ENCODE results near the gene IGFL2.

DNA sequence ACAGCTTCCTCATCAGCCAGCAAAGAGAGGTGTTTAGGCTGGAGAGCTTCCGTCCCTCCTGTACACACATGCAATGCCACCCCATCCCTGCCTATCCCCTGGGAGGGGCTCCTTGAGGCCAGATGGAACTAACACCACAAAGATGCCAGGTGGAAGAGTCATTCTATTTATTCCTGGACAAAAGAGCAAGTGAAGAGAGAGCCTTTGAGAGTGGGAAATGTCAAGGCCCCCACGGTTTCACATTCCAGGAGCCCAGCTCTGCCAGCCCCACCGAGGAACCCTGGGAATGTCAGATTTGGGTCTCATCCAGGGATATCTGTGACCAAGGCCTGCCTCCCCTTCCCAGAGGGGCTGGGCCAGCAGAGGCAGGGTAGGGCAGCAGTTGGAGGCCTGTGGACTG lies 50.7 kb downstream of the IGFL2 start:
- TF ChIP-seq, protein P1, sequence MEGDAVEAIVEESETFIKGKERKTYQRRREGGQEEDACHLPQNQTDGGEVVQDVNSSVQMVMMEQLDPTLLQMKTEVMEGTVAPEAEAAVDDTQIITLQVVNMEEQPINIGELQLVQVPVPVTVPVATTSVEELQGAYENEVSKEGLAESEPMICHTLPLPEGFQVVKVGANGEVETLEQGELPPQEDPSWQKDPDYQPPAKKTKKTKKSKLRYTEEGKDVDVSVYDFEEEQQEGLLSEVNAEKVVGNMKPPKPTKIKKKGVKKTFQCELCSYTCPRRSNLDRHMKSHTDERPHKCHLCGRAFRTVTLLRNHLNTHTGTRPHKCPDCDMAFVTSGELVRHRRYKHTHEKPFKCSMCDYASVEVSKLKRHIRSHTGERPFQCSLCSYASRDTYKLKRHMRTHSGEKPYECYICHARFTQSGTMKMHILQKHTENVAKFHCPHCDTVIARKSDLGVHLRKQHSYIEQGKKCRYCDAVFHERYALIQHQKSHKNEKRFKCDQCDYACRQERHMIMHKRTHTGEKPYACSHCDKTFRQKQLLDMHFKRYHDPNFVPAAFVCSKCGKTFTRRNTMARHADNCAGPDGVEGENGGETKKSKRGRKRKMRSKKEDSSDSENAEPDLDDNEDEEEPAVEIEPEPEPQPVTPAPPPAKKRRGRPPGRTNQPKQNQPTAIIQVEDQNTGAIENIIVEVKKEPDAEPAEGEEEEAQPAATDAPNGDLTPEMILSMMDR (IDR thresholded peaks at IDR 0.05) = no peak
- no peak for TF ChIP-seq POLR2A (IDR thresholded peaks at IDR 0.05)
